Measurements from ENCODE around the gene TYW3.

GRCh38 chr1:74712881-74713280 lies 20.1 kb upstream of the TYW3 start:
- no peak for TF ChIP-seq ZNF274 (IDR thresholded peaks at IDR 0.05; ENCODE audit: low read depth, low read length)
- no peak for TF ChIP-seq YY1 (IDR thresholded peaks at IDR 0.05; ENCODE audit: insufficient read depth, insufficient read length)
- no peak for TF ChIP-seq SUZ12 (IDR thresholded peaks at IDR 0.05; ENCODE audit: extremely low read depth, insufficient read depth, insufficient read length)

All from NT2/D1 (cell line).